Embryonic facial prominence (tissue), 1 donor: ENCODE measurements around the gene NSMCE4A.
"Not testable (repeated sequence)": the region's sequence is repeated elsewhere in the genome, so short reads cannot be mapped to it uniquely, and the experiment has no call there.

Source experiments
- DNase-seq: peaks from one replicate; pipeline ENCODE4 v3.0.0-alpha.2; 2016; ENCODE audit errors: extremely low spot score

The NSMCE4A gene, protein sequence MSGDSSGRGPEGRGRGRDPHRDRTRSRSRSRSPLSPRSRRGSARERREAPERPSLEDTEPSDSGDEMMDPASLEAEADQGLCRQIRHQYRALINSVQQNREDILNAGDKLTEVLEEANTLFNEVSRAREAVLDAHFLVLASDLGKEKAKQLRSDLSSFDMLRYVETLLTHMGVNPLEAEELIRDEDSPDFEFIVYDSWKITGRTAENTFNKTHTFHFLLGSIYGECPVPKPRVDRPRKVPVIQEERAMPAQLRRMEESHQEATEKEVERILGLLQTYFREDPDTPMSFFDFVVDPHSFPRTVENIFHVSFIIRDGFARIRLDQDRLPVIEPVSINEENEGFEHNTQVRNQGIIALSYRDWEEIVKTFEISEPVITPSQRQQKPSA

DNA sequence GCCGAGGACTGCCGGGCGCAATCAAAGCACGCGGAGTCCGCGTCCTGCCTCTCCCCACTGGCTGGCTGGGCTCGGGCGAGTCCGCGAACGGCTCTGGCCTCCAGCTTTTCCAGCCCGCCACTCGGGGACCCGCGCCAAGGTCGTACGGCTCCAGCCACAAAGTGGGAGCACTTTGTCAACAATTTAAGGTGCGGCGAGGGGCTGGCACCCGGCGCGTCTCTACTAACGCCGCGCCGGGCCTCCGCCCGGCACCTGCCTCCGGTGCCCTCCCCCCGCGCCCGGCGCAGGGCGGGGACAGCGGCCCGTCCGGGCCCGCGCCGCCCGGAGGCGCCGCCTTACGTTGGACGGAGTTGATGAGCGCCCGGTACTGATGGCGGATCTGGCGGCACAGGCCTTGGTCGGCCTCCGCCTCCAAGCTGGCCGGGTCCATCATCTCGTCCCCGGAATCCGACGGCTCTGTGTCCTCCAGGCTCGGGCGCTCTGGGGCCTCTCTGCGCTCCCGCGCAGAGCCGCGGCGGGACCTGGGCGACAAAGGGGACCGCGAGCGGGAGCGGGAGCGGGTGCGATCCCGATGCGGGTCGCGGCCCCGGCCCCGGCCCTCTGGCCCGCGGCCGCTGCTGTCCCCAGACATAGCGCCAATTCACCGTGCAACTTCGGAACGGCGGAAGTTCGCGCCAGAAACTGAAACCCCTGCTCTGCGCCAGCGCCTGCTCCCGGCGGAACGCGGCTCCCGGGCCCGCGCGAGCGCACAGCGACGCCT, at the start of gene NSMCE4A:
Gene NSMCE4A, minus strand, starts transcription at position 683 of the 760 bp plus-strand sequence. Its CDS starts 52 bp downstream, at position 631.
- DNase-seq: no peak

- not testable (repeated sequence) for DNase-seq
Observed at GRCh38 chr10:122023257-122023656, 48.2 kb upstream of the NSMCE4A start.

- DNase-seq: no peak
Observed at GRCh38 chr10:122022276-122022675, 47.3 kb upstream of the NSMCE4A start.

DNA sequence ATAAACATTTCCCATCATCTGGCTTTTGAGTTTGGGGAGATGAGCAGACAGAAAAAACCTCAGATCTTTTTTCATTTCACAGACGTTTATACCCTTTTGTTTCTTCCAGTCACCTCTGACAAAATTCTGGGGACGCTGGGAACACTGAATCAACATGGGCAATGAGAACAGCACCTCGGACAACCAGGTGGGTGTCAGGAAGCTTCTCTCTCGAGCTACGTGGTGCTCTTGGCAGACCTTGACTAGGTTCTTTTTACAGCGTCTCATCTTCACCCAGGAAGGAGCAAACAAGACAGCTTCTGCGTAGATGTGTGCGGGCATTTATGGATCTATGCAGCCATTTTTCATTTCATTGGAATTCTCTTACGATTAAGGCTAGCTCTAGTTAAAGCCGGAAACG, 46.8 kb upstream of the NSMCE4A start:
- DNase-seq: no peak

GRCh38 chr10:122021379-122021778, 46.4 kb upstream of the NSMCE4A start:
- DNase-seq: peak; percentile 67

DNA sequence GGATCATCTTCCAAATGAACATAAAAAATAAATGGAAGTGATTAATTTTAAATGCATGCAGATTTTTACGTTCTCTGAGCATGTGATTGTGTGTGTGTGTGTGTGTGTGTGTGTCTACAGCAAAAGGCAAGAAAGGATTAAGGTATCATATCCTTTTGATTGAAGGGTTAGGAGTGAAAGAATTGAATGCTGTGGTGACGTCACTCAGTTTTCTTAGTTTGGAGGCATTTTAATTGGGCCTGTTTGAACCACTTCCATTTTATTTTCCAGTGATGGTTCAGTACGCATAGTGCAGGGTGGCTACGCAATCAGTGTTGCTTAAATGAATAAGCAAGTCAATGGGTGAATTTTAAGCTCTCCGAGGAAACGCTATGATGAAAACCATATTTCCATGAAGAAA, 45.2 kb upstream of the NSMCE4A start:
- DNase-seq: peak; percentile 62

GRCh38 chr10:122019414-122019975, 44.5 kb upstream of the NSMCE4A start:
- DNase-seq: peak; percentile 37

GRCh38 chr10:122018951-122019413, 44.0 kb upstream of the NSMCE4A start:
- no peak for DNase-seq

DNA sequence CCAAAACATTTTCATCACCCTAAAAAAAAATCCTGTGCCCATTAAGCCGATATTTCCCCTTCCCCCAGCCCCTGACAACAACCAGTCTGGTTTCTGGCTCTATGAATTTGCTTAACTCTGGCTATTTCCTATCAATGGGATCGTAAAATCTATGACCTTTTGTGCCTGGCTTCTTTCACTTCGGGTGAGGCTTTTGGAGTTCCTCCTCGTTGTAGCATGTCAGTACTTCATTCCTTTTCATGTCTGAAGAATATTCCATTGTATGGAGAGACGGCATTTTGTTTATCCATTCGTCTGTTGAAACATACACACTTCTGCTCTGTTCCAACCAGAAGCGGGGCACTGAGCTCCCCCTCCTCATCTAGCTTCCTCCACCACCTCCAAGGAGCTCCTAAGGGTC, 43.5 kb upstream of the NSMCE4A start:
- no peak for DNase-seq

- not testable (repeated sequence) for DNase-seq
Observed at GRCh38 chr10:122017926-122018325, 42.9 kb upstream of the NSMCE4A start.

DNA sequence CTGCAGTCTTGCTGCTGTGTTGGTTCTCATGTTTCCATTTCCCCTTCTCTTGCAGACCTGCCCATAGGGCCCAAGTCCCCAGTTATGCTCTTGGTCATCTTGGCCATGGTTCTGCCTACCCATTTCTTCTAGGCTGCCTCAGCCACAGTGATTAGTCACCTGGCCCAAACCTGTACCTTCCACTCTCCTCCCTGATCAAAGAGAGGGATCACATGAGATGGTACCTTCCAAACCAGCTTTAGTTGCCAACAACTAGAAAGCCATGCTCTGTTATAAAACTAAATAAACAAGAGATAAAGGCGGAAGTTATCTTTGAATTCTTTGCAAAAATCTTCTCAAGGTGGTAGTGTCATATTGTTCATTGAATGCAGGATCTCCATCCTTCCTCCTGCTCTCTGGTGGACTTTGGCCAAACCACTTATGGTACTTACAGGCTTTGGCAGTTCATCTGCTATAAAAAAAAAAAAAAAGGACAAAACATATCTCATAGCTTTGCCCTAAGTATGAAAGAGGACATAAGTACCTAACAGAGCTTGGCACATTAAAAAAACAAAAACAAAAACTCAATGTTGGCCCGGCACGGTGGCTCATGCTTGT, 39.7 kb upstream of the NSMCE4A start:
- DNase-seq: no peak

GRCh38 chr10:122013311-122013780, 38.3 kb upstream of the NSMCE4A start:
- no peak for DNase-seq

- DNase-seq: no peak
Observed at GRCh38 chr10:122012731-122013130, 37.7 kb upstream of the NSMCE4A start.

DNA sequence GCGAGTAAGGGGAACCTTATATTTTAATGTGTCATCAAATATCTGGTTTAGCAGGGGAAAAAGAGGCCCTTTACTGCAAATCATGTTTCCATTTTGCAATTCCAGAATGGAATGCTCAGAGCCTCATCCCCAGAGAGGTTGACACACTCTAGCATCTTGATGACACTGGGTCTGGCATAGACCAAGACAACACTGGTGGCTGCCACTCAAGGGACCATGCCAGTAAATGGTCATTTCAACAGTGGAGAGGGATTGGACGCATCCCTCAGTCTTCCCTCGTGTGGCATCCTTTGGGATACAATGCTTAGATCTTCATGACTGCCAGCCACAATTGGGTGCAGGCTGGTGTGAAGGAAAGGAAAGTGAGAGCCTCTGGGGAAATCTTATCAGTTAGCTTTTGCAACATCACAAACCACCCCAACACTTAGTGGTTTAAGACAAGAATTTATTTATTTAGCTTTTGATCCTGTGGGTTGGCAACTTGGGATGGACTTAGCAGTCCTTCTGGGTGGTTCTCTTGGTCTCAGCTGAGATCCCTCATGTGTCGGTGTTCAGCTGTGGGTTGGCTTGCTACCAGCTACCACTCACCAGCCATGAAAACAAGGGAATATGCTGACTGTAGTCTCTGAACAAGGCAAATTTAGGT, 35.5 kb upstream of the NSMCE4A start:
- peak; percentile 50 for DNase-seq

DNA sequence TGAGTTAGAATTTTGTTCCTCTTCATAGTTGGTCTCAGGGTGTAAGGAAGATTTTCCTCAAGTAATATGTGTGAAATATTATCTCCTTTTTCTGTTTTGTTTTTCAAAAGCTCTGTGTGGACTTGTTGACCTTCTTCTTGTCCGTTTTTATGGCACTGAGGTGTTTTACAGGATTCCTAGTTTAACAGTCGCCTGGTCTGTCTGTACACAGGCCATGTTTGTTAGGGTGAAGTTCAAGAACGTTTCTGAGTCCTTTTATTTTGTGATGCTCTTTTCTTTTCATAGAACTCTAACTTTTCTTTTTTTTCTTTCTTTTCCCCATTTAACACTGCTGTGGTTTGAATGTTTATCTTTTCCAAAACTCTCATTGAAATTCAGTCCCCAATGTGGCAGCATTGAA, 32.4 kb upstream of the NSMCE4A start:
- DNase-seq: no peak

DNA sequence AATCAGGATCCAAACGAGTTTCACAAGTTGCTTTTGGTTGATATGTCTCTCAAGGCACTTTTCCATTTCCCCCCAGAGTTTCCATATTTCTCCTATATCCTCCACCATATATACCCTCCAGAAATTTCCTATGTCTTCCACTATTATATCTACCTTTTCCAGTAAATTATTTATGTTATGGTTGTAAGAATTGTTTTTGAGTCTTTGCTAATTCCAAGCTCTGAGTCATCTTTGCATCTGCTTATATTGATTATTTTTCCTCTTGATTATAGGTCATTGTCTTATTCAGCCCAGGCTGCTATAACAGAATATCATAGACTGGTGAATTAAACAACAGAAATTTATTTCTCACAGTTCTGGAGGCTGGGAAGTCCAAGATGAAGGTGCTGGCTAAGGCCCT, 26.7 kb upstream of the NSMCE4A start:
- DNase-seq: no peak

DNA sequence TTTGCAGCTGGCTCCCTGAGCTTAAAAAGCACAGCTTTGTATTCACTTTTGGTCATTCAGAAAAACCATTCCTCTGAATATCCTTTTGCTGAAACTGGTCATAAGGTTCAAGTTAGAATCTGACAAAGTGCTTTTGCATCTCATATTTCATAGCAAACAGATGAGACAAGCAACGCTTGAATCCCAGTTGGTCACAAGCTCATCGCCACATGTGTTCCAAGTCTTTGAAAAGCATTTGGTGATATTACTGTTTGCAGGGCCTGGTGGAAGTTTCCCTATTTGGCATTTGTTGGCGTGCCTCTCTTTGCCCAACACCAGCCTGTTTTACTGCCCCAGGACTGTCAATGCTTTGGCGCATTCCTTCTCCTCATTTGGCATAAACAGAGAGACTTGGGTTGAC, 24.3 kb upstream of the NSMCE4A start:
- no peak for DNase-seq

GRCh38 chr10:121998462-121998861, 23.4 kb upstream of the NSMCE4A start:
- no peak for DNase-seq

DNA sequence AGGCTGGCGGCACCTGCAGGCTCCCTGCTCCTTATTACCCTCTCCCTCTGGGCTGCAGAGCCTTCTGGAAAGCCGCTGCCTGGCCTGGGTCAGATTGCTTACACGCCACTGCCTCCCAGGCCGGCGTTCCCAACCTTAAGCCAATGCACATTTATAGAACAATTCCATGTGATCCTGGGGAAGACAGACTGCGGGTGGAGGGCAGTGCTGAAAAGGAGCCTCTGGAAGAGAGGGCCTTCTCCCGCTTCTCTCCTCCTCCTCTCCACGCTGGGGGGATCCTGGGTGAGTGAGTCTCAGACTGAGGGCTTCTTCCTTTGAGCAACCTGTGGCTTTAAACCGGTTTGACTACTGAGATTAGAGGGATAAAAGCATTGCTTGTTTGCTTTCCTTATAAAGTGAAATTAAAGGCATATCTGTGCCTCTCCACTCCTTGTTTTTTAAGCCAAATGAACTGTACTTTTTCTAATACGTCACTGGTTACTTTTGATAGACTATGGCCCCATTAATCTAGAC, 19.5 kb upstream of the NSMCE4A start:
- DNase-seq: no peak

- not testable (repeated sequence) for DNase-seq
Observed at GRCh38 chr10:121991727-121992126, 16.7 kb upstream of the NSMCE4A start.

DNA sequence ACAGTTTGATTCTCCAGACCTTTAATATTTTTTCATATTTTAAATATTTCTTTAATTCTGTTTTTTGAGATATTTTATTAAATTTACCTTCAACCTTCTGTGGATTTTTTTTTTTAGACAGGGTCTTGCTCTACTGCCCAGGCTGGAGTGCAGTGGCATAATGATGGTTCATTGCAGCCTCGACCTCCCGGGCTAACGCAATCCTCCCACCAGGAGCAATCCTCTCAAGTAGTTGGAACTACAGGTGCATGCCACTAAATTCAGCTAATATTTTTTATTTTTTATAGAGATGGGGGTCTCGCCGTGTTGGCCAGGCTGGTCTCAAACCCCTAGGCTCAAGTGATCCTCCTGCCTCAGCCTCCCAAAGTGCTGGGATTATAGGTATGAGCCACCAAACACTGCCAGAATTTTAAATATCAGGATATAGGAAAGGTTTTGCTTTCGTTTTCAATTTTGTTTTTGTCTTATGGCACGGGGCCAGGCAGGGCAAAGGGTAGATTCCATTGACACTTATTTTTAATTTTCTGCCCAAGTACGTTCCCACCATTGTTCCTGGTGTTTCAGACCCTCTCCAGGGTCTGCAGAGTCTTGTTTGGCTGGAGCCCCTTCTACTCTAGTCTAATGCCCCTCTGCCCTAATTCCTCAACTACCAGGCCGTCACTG, 15.1 kb upstream of the NSMCE4A start:
- no peak for DNase-seq
